Stimulated activated CD8-positive, alpha-beta memory T cell treated with anti-CD3 and anti-CD28 coated beads, Interleukin-15, amount 100 ng/mL, for 48 hours (primary cell): ENCODE results near the gene FUS.

ENCODE experiments used
- DNase-seq, 2 donors: peaks; one replicate each; pipeline ENCODE4 v3.0.0-alpha.2; 2020; ENCODE audit warnings: low read depth in 2 of 2

FUS gene

DNA sequence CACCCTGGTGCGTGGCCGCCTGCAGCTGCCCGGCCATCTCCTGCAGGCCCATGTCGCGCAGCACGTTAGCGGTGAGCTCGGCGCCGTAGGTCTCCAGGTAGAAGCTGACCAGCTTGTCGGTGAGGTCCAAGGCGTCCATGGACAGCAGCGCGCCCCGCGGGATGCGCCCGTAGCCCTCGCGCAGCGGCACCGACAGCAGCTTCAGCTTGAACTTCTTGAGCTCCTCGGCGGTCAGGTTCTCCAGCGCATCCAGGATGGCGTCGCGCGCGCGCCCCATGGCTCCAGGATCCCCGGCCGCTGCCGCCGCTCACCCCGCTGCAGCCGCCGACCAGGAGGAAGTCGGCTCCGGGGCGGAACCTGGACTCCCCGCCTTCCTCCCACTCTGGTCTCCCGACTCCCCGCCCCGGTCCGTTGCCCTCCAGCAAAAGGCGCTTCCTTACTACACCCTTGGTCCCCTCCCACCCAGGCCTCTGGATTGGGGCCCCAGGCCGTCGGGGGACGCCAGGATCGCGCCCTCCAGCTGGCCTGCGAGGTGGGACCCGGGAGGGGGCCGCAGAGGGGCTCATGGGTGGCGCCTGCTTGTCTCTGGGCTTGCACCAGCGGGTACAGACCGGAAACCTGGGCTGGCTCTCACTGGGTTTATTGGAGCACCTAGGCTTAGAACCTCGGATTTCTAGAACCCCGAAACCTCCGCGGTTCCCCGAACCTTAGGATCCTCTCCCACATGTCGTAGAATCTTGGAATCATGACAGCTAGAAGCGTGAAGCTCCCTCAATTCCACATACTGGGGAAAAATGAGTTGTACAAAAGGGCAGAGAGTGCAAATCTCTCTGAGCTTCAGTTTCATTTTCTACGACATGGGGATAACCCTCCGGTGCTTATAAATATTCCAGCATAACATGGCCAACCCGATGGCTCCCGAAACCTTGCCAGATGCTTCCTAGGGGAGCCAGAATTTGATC is 22.8 kb downstream of the FUS start, which contains the start of gene PYCARD:
Gene PYCARD (minus strand): TSS at position 347 of the 962 bp plus-strand sequence. CDS start 70 bp downstream, at position 277.
- no peak for DNase-seq

GRCh38 chr16:31204871-31205666 is 25.1 kb downstream of the FUS start:
- DNase-seq, result no peak

DNA sequence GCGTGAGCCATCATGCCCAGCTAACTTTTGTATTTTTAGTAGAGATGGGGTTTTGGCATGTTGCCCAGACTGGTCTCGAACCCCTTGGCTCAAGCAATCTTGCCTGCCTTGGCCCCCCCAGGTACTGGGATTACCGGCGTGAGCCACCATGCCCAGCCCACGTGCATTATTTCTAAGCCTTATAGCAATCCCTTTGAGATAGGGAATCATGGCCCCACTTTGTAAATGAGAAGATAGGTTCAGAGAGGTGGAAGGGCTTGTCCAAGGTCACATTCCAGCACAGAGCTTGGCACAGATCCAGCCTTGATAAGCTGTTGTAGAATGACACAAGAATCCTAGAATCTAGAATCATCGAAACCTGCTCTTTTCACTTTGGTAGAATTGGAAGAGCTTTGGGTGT is 26.8 kb downstream of the FUS start:
- DNase-seq, result no peak

- DNase-seq, result no peak
Measured at GRCh38 chr16:31213342-31213741, 33.4 kb downstream of the FUS start.

GRCh38 chr16:31213877-31214707 is 34.2 kb downstream of the FUS start, which contains the start of gene TRIM72:
TRIM72 (plus strand) TSS chr16:31214119; CDS start chr16:31214739, 620 bp downstream.
- no peak for DNase-seq

GRCh38 chr16:31214708-31215286 is 34.9 kb downstream of the FUS start:
- DNase-seq, result no peak

DNA sequence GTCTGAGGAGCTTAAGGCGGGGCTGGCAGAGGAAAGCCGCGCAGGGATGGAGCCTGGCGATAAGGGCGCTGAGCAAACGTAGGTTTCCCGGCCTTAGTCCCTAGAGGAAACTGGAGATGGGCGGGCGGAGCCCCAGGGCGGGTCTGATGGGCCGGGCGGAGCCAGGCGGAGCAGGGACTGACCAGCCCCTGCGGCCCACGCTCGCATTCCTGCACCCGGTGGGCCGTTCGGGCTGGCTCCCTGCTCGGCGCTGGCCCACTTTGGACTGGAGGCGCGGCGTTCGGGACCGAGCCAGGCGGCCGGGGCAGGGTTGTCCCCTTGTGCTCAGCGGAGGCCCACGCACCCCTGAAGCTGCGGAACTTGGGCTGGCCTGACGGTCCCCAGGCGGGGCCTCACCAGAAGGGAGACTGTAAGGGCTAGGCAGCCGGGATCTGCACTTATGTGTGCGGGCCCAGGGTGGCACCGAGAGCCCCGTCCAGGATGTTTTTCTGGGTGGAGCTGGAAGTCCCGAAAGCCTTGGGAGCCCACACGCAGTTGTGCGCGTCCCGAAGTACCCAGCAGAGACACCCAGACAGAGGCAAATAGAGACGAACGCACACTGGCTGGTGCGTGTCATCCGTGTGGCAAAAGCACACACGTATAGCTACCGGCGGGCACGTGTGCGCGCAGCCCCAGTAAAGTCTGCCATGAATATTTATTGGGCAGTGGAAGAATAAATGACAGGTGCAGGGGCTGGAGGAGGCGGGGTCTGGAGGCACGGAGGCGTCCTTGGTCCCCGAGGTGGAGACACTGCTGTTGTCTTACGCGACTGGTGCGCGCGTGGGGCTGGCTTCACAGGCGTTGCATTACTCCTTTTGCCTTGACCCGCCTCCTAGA is 35.6 kb downstream of the FUS start:
- DNase-seq, result no peak

- DNase-seq, result no peak
Measured at GRCh38 chr16:31216422-31217135, 36.6 kb downstream of the FUS start, which contains the start of gene PYDC1. PYDC1 (minus strand) TSS chr16:31217135; CDS start chr16:31217028, 107 bp downstream.

DNA sequence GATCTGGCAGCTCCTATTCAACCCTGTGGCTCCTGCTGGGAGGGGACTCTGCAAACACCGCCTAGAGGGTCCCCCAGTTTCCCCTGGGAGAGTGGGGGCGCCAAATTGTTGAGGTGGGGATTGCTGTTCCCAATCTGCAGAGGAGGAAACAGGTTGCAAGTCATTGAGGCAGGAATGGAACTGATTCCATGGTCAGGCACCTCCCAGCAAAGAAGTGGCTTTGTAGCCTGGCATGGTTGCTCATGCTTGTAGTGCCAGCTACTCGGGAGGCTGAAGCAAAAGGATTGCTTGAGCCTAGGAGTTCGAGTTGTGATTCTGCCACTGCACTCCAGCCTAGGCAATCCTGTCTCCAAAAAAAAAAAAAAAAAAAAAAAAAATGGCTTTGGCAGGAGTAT is 37.2 kb downstream of the FUS start:
- no peak for DNase-seq

- no peak for DNase-seq
Measured at GRCh38 chr16:31219154-31219741, 39.3 kb downstream of the FUS start.

- DNase-seq, result no peak
Measured at GRCh38 chr16:31221357-31222160, 41.6 kb downstream of the FUS start.

- no peak for DNase-seq
Measured at GRCh38 chr16:31223044-31223443, 43.1 kb downstream of the FUS start.

GRCh38 chr16:31224092-31224955 is 44.4 kb downstream of the FUS start:
- no peak for DNase-seq

DNA sequence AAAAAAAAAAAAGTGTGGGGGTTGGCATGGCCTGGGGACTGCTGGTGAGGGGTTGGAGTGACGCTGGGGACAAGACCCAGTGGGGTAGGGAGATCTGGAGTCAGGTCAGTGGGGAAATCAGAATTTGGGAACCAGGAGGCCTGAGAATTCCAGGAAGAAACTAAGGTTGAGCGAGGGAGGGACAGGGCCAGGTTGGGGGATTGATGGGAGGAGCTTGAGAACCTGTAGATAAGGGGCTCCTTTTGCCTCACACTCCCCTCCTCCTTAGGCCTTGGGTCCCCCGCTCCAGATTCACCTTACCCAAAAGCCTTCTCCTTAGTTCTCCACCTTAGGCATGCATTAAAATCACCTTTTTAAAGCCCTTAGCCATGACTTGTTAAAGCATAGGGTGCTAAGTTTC is 45.3 kb downstream of the FUS start:
- DNase-seq, result no peak

DNA sequence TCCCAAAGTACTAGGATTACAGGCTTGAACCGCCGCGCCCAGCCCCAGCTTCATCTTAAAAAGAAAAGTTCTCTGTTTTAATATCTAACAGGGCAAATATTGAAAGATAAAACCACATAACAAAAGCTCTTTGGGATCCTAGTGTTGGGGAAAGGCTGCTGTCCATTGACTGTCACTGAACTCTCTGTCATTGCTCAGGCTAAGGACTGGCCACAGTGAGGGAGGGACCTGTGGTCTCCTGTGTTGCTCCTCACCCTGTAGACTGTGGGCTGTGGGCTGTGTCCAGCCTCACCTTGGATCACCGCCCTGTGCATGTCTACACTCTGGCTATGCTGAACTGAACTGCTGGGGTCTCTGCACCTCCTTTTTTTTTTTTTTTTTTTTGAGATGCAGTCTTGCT is 48.3 kb downstream of the FUS start:
- DNase-seq, result no peak

GRCh38 chr16:31229501-31229900 is 49.6 kb downstream of the FUS start:
- no peak for DNase-seq

- DNase-seq, result no peak
Measured at GRCh38 chr16:31238041-31238440, 58.1 kb downstream of the FUS start.
